HepG2 (cell line): Measurements from ENCODE around the gene DUS2. TPM values are rescaled to one million over a fixed set of nuclear protein-coding genes. Genes with fewer than 3 reads are reported as not detected.

Experiments
- ATAC-seq: fragments of 200-7000 bp; cut with Tn5 transposase; 3 replicates; pipeline ENCODE4 v1.9.1; 2020; ENCODE audit warnings: mild to moderate bottlenecking, moderate library complexity
- BruUV-seq: library from RNA; stranded (reverse); fragments of 400-500 nt; replicated peaks from 2 replicates; lab custom pipeline; 2021; lab: Mats Ljungman, UMichigan
- CTCF ChIA-PET: fragments of 300-600 bp; formaldehyde crosslinking; extraction: SDS; loops from one replicate; lab custom pipeline; 2021; ENCODE audit warnings: low total read pairs, inconsistent platforms, low intra/inter-chr PET ratio; lab: Yijun Ruan, JAX
- POLR2A ChIA-PET: fragments of 350-600 bp; sonication (Branson Sonifier 250); formaldehyde crosslinking; loops from one replicate; lab custom pipeline; 2020; ENCODE audit warnings: antibody characterized with exemption, inconsistent platforms; lab: Yijun Ruan, JAX
- DNase-seq: peaks from one replicate; pipeline ENCODE4 v3.0.0-alpha.2; 2015; ENCODE audit warnings: low spot score
- FAIRE-seq: peaks from 3 replicates; lab custom pipeline; 2011; peaks lifted over from hg19 to GRCh38; lab: Jason Lieb, UNC
- H2AFZ ChIP-seq: one replicate; pipeline ENCODE4 v1.6.1; 2011; ENCODE audit warnings: low read length, inconsistent platforms
- H3K27ac ChIP-seq: fragments of 300-600 bp; 3 replicates; pipeline ENCODE4 v1.8.0; 2011; ENCODE audit warnings: mixed run types, mild to moderate bottlenecking, mixed read lengths, low read length, inconsistent platforms; ENCODE audit not compliant: insufficient read depth; ENCODE audit errors: extremely low read length
- H3K27me3 ChIP-seq, 2 experiments: fragments of 200-600 bp in 1 of 2; 2 replicates in 1 of 2; 3 replicates in 1 of 2; pipeline versions ENCODE4 v1.6.0 to v1.8.0; 2011; ENCODE audit warnings: low read length in 2 of 2, mild to moderate bottlenecking in 2 of 2, moderate library complexity in 2 of 2, inconsistent platforms in 1 of 2; ENCODE audit not compliant: insufficient read depth in 2 of 2, control insufficient read depth in 1 of 2
- H3K36me3 ChIP-seq, 2 experiments: fragments of 200-600 bp in 1 of 2; replicated peaks in 1 of 2; 2 replicates in 1 of 2; 3 replicates in 1 of 2; pipeline versions ENCODE4 v1.5.1 to v1.8.0; 2011; ENCODE audit warnings: low read length in 2 of 2, inconsistent platforms in 1 of 2; ENCODE audit not compliant: insufficient read depth in 2 of 2, control insufficient read depth in 1 of 2
- H3K4me1 ChIP-seq: 2 replicates; pipeline ENCODE4 v1.5.1; 2012; ENCODE audit warnings: low read length, inconsistent platforms; ENCODE audit not compliant: insufficient read depth
- H3K4me2 ChIP-seq: 2 replicates; pipeline ENCODE4 v1.6.0; 2011; ENCODE audit warnings: low read depth, low read length, inconsistent platforms
- H3K4me3 ChIP-seq, 3 experiments: fragments of 200-600 bp in 1 of 3; sonication (generic), shearing (Covaris generic) in 1 of 3; replicated peaks in 1 of 3; 2 replicates each; pipeline ENCODE4 v1.5.1; 2011 to 2016; ENCODE audit warnings: low read length in 3 of 3, inconsistent platforms in 2 of 3, low read depth in 2 of 3, mild to moderate bottlenecking in 2 of 3, control low read depth in 1 of 3, mixed read lengths in 1 of 3; ENCODE audit not compliant: insufficient read depth in 1 of 3
- H3K79me2 ChIP-seq: one replicate; pipeline ENCODE4 v1.6.1; 2011; ENCODE audit warnings: low read length, inconsistent platforms; ENCODE audit not compliant: insufficient read depth
- H3K9ac ChIP-seq: 2 replicates; pipeline ENCODE4 v1.6.0; 2011; ENCODE audit warnings: mild to moderate bottlenecking, low read depth, low read length, inconsistent platforms; ENCODE audit not compliant: insufficient read depth
- H3K9me3 ChIP-seq: 2 replicates; pipeline ENCODE4 v1.5.1; 2012; ENCODE audit warnings: mild to moderate bottlenecking, low read length
- H4K20me1 ChIP-seq: 2 replicates; pipeline ENCODE4 v1.6.0; 2011; ENCODE audit warnings: inconsistent platforms, mild to moderate bottlenecking, low read length, moderate library complexity; ENCODE audit not compliant: insufficient read depth
- ATF4 ChIP-seq, 2 experiments: fragments of 450-650 bp in 1 of 2; sonication (generic) in 1 of 2; formaldehyde crosslinking; IDR thresholded peaks; 2 replicates each; pipeline versions ENCODE4 v1.5.0 to v1.8.0; 2020 to 2022; ENCODE audit warnings: mild to moderate bottlenecking in 1 of 2, missing genetic modification reagents in 1 of 2
- EED ChIP-seq: sonication (generic); formaldehyde crosslinking; IDR thresholded peaks from 2 replicates; pipeline ENCODE4 v1.5.0; 2020; ENCODE audit warnings: mild to moderate bottlenecking, missing genetic modification reagents
- FUBP1 ChIP-seq: sonication (generic); formaldehyde crosslinking; IDR thresholded peaks from 2 replicates; pipeline ENCODE4 v1.5.1; 2020; ENCODE audit warnings: missing genetic modification reagents, mild to moderate bottlenecking, borderline replicate concordance
- MTA1 ChIP-seq: sonication (generic); formaldehyde crosslinking; IDR thresholded peaks from 2 replicates; pipeline ENCODE4 v1.4.0; 2020; ENCODE audit warnings: missing genetic modification reagents, mild to moderate bottlenecking, borderline replicate concordance
- PBX3 ChIP-seq: sonication (generic); formaldehyde crosslinking; IDR thresholded peaks from 2 replicates; pipeline ENCODE4 v1.8.1; 2023; ENCODE audit warnings: missing genetic modification reagents, inconsistent platforms, borderline replicate concordance
- PHF20 ChIP-seq: sonication (generic); formaldehyde crosslinking; IDR thresholded peaks from 2 replicates; pipeline ENCODE4 v1.5.0; 2020; ENCODE audit warnings: mild to moderate bottlenecking, missing genetic modification reagents
- PHF5A ChIP-seq: IDR thresholded peaks from one replicate; pipeline ENCODE4 v1.6.1; 2018; ENCODE audit warnings: low read depth, missing genetic modification reagents; ENCODE audit not compliant: unreplicated experiment
- ZNF20 ChIP-seq: sonication (generic); formaldehyde crosslinking; IDR thresholded peaks from 2 replicates; pipeline ENCODE4 v1.4.0; 2020; ENCODE audit warnings: mild to moderate bottlenecking, moderate library complexity, missing genetic modification reagents
- WGBS: methylation state at CpG from one replicate; pipeline ENCODE4 v1.1.6; 2017; ENCODE audit warnings: low lambda C conversion rate; 5-methylcytosine and 5-hydroxymethylcytosine counted together
- in situ Hi-C: cut with HindIII; loops from 2 replicates; pipeline ENCODE4 v1.10.0; 2017; ENCODE audit warnings: low pct_unique_long_range_greater_than_20kb; ENCODE audit not compliant: extremely low pct_ligation_motif_present
- intact Hi-C: fragments of 100-400 bp; cut with micrococcal nuclease; formaldehyde crosslinking; loops from one replicate; pipeline ENCODE4 v1.10.0; 2022; ENCODE audit not compliant: unreplicated experiment
- polyA plus RNA-seq, 8 experiments: library from polyadenylated mRNA; depleted of rRNA in 3 of 8; stranded (reverse) in 7 of 8; unstranded in 1 of 8; fragments of >200 nt; fragmentation: Illumina TruSeq in 4 of 8; extraction: Trizol in 4 of 8; gene quantifications; 2 replicates each; pipeline versions ENCODE4 v1.2.1 to v1.2.3, GENCODE V29; 2011 to 2016; ENCODE audit warnings: low read depth in 4 of 8, missing spikeins in 1 of 8, mixed read lengths in 1 of 8; ENCODE audit not compliant: insufficient read depth in 1 of 8
- total RNA-seq, 5 experiments: library from RNA; depleted of rRNA; stranded (reverse); fragments of >200 nt; fragmentation: Illumina TruSeq; extraction: Trizol; gene quantifications; 2 replicates each; pipeline ENCODE4 v1.2.3, GENCODE V29; 2016; ENCODE audit warnings: low read depth in 1 of 5
- TF ChIP-seq, protein P1 (sequence below): sonication (generic); formaldehyde crosslinking; IDR thresholded peaks from 2 replicates; pipeline ENCODE4 v1.5.1; 2020; ENCODE audit warnings: mild to moderate bottlenecking, missing genetic modification reagents, borderline replicate concordance

The DUS2 gene
- total and polyA plus RNA-seq, 2 of the 13 experiments (the other 11 are each of a cell fraction or from before 2014, with no cell fraction given) = 17.8 to 25.1 TPM

- ChIA-PET POLR2A (no interaction called here), CTCF (interaction anchor here (1.4 kb wide), 1 partner anchor 45 kb away, joined by 3 read pairs; no protein-coding TSS in a partner anchor)
- intact Hi-C loops = no loop called here
- Histone ChIP-seq H3K79me2 (no peaks in the 10 kb centered on the region), H2AFZ (no peak overlapping the region), H4K20me1 (no peaks in the 10 kb centered on the region), H3K4me2 (no peak overlapping the region), H3K36me3 (peaks cover 1 to 22% of the 10 kb centered on the region in 2 experiments; a peak in 2 of 5 replicates), H3K9ac (no peak overlapping the region), H3K4me1 (peaks cover 5% of the 10 kb centered on the region; the same call in 1 of the 2 replicates), H3K9me3 (no peaks in the 10 kb centered on the region)
- 98% methylated on average over 9 of the region's 9 CpGs for WGBS
- FAIRE-seq = no peak
- TF ChIP-seq, protein P1, sequence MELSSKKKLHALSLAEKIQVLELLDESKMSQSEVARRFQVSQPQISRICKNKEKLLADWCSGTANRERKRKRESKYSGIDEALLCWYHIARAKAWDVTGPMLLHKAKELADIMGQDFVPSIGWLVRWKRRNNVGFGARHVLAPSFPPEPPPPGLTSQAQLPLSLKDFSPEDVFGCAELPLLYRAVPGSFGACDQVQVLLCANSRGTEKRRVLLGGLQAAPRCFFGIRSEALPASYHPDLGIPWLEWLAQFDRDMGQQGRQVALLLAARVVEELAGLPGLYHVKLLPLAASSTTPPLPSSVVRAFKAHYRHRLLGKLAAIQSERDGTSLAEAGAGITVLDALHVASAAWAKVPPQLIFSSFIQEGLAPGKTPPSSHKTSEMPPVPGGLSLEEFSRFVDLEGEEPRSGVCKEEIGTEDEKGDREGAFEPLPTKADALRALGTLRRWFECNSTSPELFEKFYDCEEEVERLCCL (CRISPR knock-in tag) = no peak
- no peak for TF ChIP-seq EED
- TF ChIP-seq MTA1 = no peak
- TF ChIP-seq ATF4 (CRISPR knock-in tag; IDR thresholded peaks at IDR 0.05) = no peak
- TF ChIP-seq ZNF20 (CRISPR knock-in tag) = no peak
- TF ChIP-seq PBX3 (CRISPR knock-in tag) = no peak
- TF ChIP-seq PHF5A (CRISPR knock-in tag) = no peak
- no peak for TF ChIP-seq PHF20 (CRISPR knock-in tag)
- TF ChIP-seq FUBP1 (CRISPR knock-in tag) = no peak
- TF ChIP-seq, all 625 proteins: peak for 0
- Histone ChIP-seq H3K27me3 (no peaks in the 10 kb centered on the region), H3K27ac (no peak overlapping the region), H3K4me3 (no peak overlapping the region)
- in situ Hi-C loops = no loop called here
- DNase-seq = no peak
- no TSS peak for BruUV-seq
- no peak for ATAC-seq
Observed at GRCh38 chr16:68037841-68038597, 14.9 kb downstream of the DUS2 start.
